Breast epithelium (tissue), 4 donors: Measurements from ENCODE around the gene EGR4. TPM values are rescaled to one million over a fixed set of nuclear protein-coding genes. Genes with fewer than 3 reads are reported as not detected.
A peak's percentile ranks its signal among the peaks of the same experiment; 100 is the strongest.

Experiments
- DNase-seq, 2 donors: peaks; one replicate each; pipeline ENCODE4 v3.0.0-alpha.2; 2019; ENCODE audit warnings: low spot score in 2 of 2
- H3K27ac ChIP-seq, 2 donors: fragments of 200-600 bp; sonication (generic) in 1 of 2; one replicate each; pipeline ENCODE4 v1.5.1; 2016 to 2019; ENCODE audit warnings: mild to moderate bottlenecking in 1 of 2
- H3K27me3 ChIP-seq, 2 donors: fragments of 200-600 bp; sonication (generic) in 1 of 2; one replicate each; pipeline versions ENCODE4 v1.5.1 to v1.6.0; 2017 to 2019; ENCODE audit warnings: control low read depth in 1 of 2, mild to moderate bottlenecking in 1 of 2
- H3K36me3 ChIP-seq: fragments of 200-600 bp; one replicate; pipeline ENCODE4 v1.5.1; 2019
- H3K4me1 ChIP-seq, 2 donors: fragments of 200-600 bp; sonication (generic); one replicate each; pipeline ENCODE4 v1.5.1; 2016 to 2019; ENCODE audit warnings: control low read depth in 1 of 2
- H3K4me3 ChIP-seq, 3 donors: fragments of 200-600 bp; sonication (generic); 1 replicate in 2 of 3; 2 replicates in 1 of 3; pipeline ENCODE4 v1.5.1; 2016 to 2019; ENCODE audit warnings: mild to moderate bottlenecking in 3 of 3, moderate library complexity in 2 of 3
- H3K9me3 ChIP-seq, 2 donors: fragments of 200-600 bp; sonication (generic) in 1 of 2; one replicate each; pipeline ENCODE4 v1.5.1; 2016 to 2019; ENCODE audit warnings: control low read depth in 1 of 2
- POLR2A ChIP-seq: fragments of 450-650 bp; IDR thresholded peaks from one replicate; pipeline ENCODE4 v1.6.1; 2016; ENCODE audit warnings: antibody characterized with exemption, mild to moderate bottlenecking, moderate library complexity
- POLR2AphosphoS5 ChIP-seq, 3 donors: sonication (generic); formaldehyde crosslinking; IDR thresholded peaks; one replicate each; pipeline ENCODE4 v1.6.1; 2017; ENCODE audit warnings: antibody characterized with exemption in 3 of 3
- intact Hi-C: fragments of 100-400 bp; cut with DNase I; formaldehyde crosslinking; loops from one replicate; pipeline ENCODE4 v1.15.1; 2023; ENCODE audit warnings: low total_unique reads
- total RNA-seq, 3 donors: library from RNA; depleted of rRNA; stranded (reverse); fragments of >200 nt; gene quantifications; one replicate each; pipeline ENCODE4 v1.1.0, GENCODE V29; 2016
- TF ChIP-seq, protein P1 (sequence below), 3 donors: fragments of 450-650 bp; IDR thresholded peaks; one replicate each; pipeline ENCODE4 v1.5.1; 2016 to 2017; ENCODE audit warnings: antibody characterized with exemption in 3 of 3, mild to moderate bottlenecking in 3 of 3, moderate library complexity in 3 of 3

Gene EGR4
- not detected for total RNA-seq

DNA sequence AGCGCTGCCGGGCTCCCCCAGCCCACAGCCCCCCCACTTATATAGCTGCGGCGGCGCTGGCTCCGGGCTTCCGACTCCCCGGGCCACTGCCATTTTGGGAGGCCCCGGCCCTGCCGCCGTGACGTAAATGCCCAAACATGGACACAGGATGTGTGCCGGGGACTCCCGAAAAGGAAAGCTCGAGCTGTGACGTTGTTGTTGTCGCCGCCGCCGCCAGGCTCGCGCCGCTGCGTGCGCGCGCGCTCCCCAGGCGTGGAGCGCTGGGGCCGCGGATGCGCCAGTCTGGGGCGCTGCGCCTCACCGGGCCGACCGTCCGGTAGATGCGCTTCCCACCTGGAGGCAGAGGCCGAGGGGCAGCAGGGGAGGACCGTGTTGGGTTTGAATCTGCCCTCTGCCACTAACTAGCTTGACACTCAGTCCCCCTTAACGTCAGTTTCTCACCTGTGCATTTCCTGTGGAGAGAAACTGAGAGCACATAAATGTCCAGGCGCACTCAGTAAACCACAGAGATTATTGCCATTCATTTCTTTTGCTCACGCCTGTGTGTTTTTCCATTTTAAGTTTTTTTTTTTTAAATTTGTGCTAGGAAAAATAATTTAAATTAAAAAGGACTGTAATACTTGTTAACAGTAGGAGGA is at the start of gene EGR4:
TSS of gene EGR4 (minus strand) at position 15 of the 638 bp plus-strand sequence. CDS start 231 bp downstream, outside the sequence.
- intact Hi-C loops: no loop called here
- DNase-seq: peak in 1 of 2 donors; percentile 41
- H3K27me3 ChIP-seq: peaks cover 12 to 76% of the 10 kb centered on the region in 2 donors
- no peaks in the 10 kb centered on the region for H3K9me3 ChIP-seq
- H3K36me3 ChIP-seq: no peaks in the 10 kb centered on the region
- peaks cover 0 to 11% of the 10 kb centered on the region in 2 donors for H3K4me1 ChIP-seq
- H3K27ac ChIP-seq: no peak within 1 kb of the TSS
- peak within 1 kb of the TSS; percentile 29 to 72 (median 48) for H3K4me3 ChIP-seq
- TF ChIP-seq POLR2A (no peak), POLR2AphosphoS5 (IDR thresholded peaks at IDR 0.05) (no peak)
- TF ChIP-seq, protein P1, sequence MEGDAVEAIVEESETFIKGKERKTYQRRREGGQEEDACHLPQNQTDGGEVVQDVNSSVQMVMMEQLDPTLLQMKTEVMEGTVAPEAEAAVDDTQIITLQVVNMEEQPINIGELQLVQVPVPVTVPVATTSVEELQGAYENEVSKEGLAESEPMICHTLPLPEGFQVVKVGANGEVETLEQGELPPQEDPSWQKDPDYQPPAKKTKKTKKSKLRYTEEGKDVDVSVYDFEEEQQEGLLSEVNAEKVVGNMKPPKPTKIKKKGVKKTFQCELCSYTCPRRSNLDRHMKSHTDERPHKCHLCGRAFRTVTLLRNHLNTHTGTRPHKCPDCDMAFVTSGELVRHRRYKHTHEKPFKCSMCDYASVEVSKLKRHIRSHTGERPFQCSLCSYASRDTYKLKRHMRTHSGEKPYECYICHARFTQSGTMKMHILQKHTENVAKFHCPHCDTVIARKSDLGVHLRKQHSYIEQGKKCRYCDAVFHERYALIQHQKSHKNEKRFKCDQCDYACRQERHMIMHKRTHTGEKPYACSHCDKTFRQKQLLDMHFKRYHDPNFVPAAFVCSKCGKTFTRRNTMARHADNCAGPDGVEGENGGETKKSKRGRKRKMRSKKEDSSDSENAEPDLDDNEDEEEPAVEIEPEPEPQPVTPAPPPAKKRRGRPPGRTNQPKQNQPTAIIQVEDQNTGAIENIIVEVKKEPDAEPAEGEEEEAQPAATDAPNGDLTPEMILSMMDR (IDR thresholded peaks at IDR 0.05): no peak

DNA sequence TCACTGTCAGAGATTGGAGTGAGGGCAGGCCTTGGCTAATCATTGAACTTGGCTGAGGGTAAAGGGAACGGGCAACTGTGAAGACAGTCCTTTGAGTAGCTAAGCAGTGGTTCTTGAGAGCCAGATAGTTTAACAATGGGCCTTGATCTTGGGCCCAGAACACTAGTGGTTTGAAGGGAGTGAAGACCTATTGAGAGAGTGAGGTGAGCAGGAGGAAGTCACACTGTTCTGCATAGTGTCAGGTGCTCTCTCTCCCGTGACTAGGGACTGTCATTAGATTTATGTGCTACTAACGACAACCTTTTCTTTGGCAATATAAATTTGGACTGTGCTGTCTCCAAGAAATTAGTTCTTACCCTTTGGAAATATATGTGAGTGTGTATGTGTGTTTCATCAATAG is 47.7 kb upstream of the EGR4 start:
- H3K4me3 ChIP-seq: no peak overlapping the region
- TF ChIP-seq POLR2A: no peak
- TF ChIP-seq, protein P1 (IDR thresholded peaks at IDR 0.05): no peak
- TF ChIP-seq POLR2AphosphoS5 (IDR thresholded peaks at IDR 0.05): no peak
- H3K27me3 ChIP-seq: no peaks in the 10 kb centered on the region
- no peaks in the 10 kb centered on the region for H3K4me1 ChIP-seq
- H3K9me3 ChIP-seq: no peaks in the 10 kb centered on the region
- no peaks in the 10 kb centered on the region for H3K36me3 ChIP-seq
- H3K27ac ChIP-seq: no peak overlapping the region
- DNase-seq: no peak
- intact Hi-C loops: no loop called here

DNA sequence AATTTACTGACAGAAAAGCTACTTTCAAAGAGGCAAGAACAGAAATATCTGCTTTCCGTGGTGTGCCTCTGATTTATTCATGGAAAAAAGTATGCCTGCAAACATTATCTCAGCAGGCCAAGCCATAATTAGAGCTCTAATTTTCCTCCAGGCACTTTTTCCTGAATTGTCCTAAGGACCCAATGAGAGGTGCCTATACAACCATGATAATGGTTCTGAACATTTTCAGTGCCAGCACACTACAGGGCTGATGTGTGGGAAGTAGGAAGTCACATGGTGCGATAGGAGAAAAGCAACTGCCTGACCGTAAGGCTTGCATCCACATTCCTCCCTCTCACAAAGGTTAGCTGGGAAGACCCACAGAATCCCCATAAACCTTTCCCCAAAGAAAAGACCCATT is 45.9 kb upstream of the EGR4 start:
- Histone ChIP-seq H3K27ac (no peak overlapping the region), H3K27me3 (no peaks in the 10 kb centered on the region), H3K4me3 (no peak overlapping the region), H3K9me3 (peaks cover 0 to 11% of the 10 kb centered on the region in 2 donors), H3K4me1 (no peaks in the 10 kb centered on the region), H3K36me3 (no peaks in the 10 kb centered on the region)
- DNase-seq: no peak
- TF ChIP-seq, protein P1 (IDR thresholded peaks at IDR 0.05): no peak
- no peak for TF ChIP-seq POLR2AphosphoS5 (IDR thresholded peaks at IDR 0.05)
- no peak for TF ChIP-seq POLR2A
- intact Hi-C loops: no loop called here

DNA sequence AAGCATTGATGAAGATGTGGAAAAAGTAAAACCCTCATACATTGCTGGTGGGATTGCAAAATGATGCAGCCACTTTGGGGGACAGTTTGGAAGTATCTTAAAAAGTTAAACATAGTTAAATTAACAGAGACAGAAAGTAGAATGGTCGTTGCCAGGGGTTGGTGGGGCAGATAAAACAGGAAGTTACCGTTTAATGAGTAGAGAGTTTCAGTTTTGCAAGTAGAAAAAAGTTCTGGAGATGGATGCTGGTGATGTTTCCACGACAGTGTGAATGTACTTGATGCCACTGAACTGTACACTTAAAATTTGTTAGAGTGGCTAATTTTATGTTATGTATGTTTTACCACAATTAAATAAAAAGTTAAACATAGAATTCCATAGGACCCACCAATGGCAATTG is 44.5 kb upstream of the EGR4 start:
- Histone ChIP-seq H3K27me3 (no peaks in the 10 kb centered on the region), H3K9me3 (peaks cover 0 to 11% of the 10 kb centered on the region in 2 donors), H3K36me3 (no peaks in the 10 kb centered on the region), H3K4me3 (no peak overlapping the region), H3K27ac (no peak overlapping the region), H3K4me1 (no peaks in the 10 kb centered on the region)
- TF ChIP-seq POLR2A: no peak
- TF ChIP-seq, protein P1 (IDR thresholded peaks at IDR 0.05): no peak
- TF ChIP-seq POLR2AphosphoS5 (IDR thresholded peaks at IDR 0.05): no peak
- intact Hi-C loops: no loop called here
- DNase-seq: no peak

DNA sequence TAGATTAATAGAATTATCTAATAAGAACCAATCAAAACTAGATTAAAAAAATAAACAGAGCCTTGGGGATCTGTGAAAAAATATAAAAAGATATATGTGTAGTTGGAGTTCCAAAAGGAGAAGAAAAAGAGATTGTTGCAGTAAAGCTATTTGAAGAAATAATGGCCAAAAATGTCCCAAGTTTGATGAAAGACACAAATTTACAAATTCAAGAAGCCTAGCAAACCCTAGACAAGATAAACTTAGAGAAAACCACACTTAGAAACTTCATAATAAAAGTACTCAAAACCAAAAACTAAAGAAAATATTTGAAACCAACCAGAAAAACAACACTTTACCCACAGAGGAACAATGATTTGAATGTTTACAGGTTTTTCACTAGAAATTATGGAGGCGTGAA is 41.3 kb upstream of the EGR4 start:
- no peak for DNase-seq
- no peak overlapping the region for H3K27ac ChIP-seq
- intact Hi-C loops: no loop called here
- H3K9me3 ChIP-seq: peaks cover 0 to 11% of the 10 kb centered on the region in 2 donors
- H3K27me3 ChIP-seq: no peaks in the 10 kb centered on the region
- H3K36me3 ChIP-seq: no peaks in the 10 kb centered on the region
- H3K4me3 ChIP-seq: no peak overlapping the region
- H3K4me1 ChIP-seq: no peaks in the 10 kb centered on the region
- TF ChIP-seq, protein P1 (IDR thresholded peaks at IDR 0.05): no peak
- TF ChIP-seq POLR2AphosphoS5 (IDR thresholded peaks at IDR 0.05) (no peak), POLR2A (no peak)
